Esophagus muscularis mucosa (tissue), 4 donors: ENCODE results near the gene ATP13A2. TPM values are rescaled to one million over a fixed set of nuclear protein-coding genes. Genes with fewer than 3 reads are reported as not detected.

ENCODE experiments used
- DNase-seq: peaks from one replicate; pipeline ENCODE4 v3.0.0-alpha.2; 2017; ENCODE audit errors: extremely low spot score
- H3K27ac ChIP-seq, 4 donors: fragments of 200-600 bp; sonication (generic); replicated peaks in 1 of 4; 1 replicate in 3 of 4; 2 replicates in 1 of 4; pipeline ENCODE4 v1.5.1; 2016 to 2019; ENCODE audit warnings: mild to moderate bottlenecking in 1 of 4
- H3K27me3 ChIP-seq, 4 donors: fragments of 200-600 bp; sonication (generic); one replicate each; pipeline versions ENCODE4 v1.5.1 to v1.6.0; 2016 to 2019
- H3K36me3 ChIP-seq, 4 donors: fragments of 200-600 bp; sonication (generic); one replicate each; pipeline ENCODE4 v1.5.1; 2016 to 2019
- H3K4me1 ChIP-seq, 4 donors: fragments of 200-600 bp; sonication (generic); one replicate each; pipeline ENCODE4 v1.5.1; 2016 to 2019
- H3K4me3 ChIP-seq, 4 donors: fragments of 200-600 bp; sonication (generic); 1 replicate in 2 of 4; 2 replicates in 2 of 4; pipeline ENCODE4 v1.5.1; 2016 to 2019; ENCODE audit warnings: mild to moderate bottlenecking in 4 of 4, moderate library complexity in 1 of 4
- H3K9me3 ChIP-seq, 4 donors: fragments of 200-600 bp; sonication (generic); 1 replicate in 3 of 4; 2 replicates in 1 of 4; pipeline ENCODE4 v1.5.1; 2016 to 2019
- EP300 ChIP-seq: sonication (generic); formaldehyde crosslinking; IDR thresholded peaks from one replicate; pipeline ENCODE4 v1.6.1; 2017; ENCODE audit warnings: antibody characterized with exemption
- POLR2A ChIP-seq: fragments of 450-650 bp; IDR thresholded peaks from one replicate; pipeline ENCODE4 v1.6.1; 2017; ENCODE audit warnings: antibody characterized with exemption, moderate library complexity, mild to moderate bottlenecking, low read depth
- POLR2AphosphoS5 ChIP-seq, 2 donors: sonication (generic); formaldehyde crosslinking; IDR thresholded peaks; one replicate each; pipeline ENCODE4 v1.6.1; 2017; ENCODE audit warnings: antibody characterized with exemption in 2 of 2
- WGBS: methylation state at CpG from one replicate; pipeline ENCODE4 v1.1.5; 2018; 5-methylcytosine and 5-hydroxymethylcytosine counted together
- intact Hi-C: fragments of 100-400 bp; cut with DNase I; formaldehyde crosslinking; loops from one replicate; pipeline ENCODE4 v1.15.1; 2023
- total RNA-seq, 4 donors: library from RNA; depleted of rRNA; stranded (reverse); fragments of >200 nt; gene quantifications; one replicate each; pipeline versions ENCODE4 v1.1.0 to v1.2.1, GENCODE V29; 2016
- TF ChIP-seq, protein P1 (sequence below), 3 experiments: fragments of 200-600 bp in 2 of 3; fragments of 450-650 bp in 1 of 3; sonication (generic) in 2 of 3; IDR thresholded peaks; one replicate each; pipeline ENCODE4 v1.5.1; 2017 to 2019; ENCODE audit warnings: antibody characterized with exemption in 3 of 3, mild to moderate bottlenecking in 2 of 3, moderate library complexity in 1 of 3

The ATP13A2 gene
- total RNA-seq, 4 donors from 2014 or later = 16.1 to 30.8 (median 23.2) TPM

DNA sequence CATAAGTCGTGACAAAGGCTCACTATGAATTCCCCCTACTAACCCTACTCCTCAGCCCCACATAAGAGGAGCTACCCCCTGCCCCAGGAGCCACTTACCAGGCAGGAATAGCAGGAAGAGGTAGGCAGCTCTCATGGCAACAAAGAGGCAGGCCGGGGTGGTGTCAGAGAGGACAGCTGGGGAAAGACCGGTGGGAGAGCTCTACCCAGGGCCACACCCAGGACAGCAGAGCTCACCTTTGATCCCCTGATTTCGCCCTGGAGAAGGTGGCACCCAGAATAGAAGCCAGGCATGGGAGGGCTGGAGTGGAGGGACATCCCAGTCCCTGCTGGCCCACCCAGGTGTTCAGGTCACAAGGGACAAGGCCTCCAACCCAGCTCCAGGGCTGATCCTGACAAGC is 33.6 kb downstream of the ATP13A2 start:
- WGBS = 84% methylated on average over 3 of the region's 4 CpGs

DNA sequence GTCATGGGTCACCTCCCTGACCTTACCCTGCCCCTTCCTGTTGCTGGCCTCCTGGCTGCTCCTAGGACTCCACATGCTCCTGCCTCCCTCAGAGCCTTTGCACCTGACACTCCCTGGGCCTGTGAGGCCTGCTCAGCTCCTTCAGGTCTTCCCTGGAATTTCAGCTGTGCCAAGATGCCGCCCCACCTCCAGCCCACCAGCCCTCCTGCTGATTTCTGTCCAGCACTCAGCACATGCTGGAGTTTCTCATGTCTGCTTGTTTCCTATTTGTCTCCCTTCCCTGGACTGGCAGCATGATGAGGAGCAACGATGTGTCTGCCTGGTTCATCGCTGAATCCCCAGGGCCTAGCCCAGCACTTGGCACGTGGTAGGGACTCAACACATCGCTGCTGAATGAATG is 34.4 kb downstream of the ATP13A2 start:
- TF ChIP-seq, protein P1, sequence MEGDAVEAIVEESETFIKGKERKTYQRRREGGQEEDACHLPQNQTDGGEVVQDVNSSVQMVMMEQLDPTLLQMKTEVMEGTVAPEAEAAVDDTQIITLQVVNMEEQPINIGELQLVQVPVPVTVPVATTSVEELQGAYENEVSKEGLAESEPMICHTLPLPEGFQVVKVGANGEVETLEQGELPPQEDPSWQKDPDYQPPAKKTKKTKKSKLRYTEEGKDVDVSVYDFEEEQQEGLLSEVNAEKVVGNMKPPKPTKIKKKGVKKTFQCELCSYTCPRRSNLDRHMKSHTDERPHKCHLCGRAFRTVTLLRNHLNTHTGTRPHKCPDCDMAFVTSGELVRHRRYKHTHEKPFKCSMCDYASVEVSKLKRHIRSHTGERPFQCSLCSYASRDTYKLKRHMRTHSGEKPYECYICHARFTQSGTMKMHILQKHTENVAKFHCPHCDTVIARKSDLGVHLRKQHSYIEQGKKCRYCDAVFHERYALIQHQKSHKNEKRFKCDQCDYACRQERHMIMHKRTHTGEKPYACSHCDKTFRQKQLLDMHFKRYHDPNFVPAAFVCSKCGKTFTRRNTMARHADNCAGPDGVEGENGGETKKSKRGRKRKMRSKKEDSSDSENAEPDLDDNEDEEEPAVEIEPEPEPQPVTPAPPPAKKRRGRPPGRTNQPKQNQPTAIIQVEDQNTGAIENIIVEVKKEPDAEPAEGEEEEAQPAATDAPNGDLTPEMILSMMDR (IDR thresholded peaks at IDR 0.05) = no peak
- TF ChIP-seq POLR2AphosphoS5 (IDR thresholded peaks at IDR 0.05) (no peak), EP300 (no peak), POLR2A (no peak)
- Histone ChIP-seq H3K27me3 (peaks cover 0 to 27% (median 6%) of the 10 kb centered on the region in 4 donors), H3K9me3 (no peaks in the 10 kb centered on the region), H3K27ac (no peak overlapping the region), H3K4me3 (no peak overlapping the region), H3K36me3 (no peaks in the 10 kb centered on the region), H3K4me1 (peaks cover 14 to 42% (median 34%) of the 10 kb centered on the region in 4 donors)
- DNase-seq = no peak
- intact Hi-C loops = no loop called here
- 90% methylated on average over 5 of the region's 5 CpGs for WGBS

More for the DNA sequence above, 33.6 kb downstream of the ATP13A2 start:
- TF ChIP-seq, protein P1 (IDR thresholded peaks at IDR 0.05) = no peak
- TF ChIP-seq EP300 (no peak), POLR2AphosphoS5 (IDR thresholded peaks at IDR 0.05) (no peak), POLR2A (no peak)
- Histone ChIP-seq H3K36me3 (no peaks in the 10 kb centered on the region), H3K9me3 (no peaks in the 10 kb centered on the region), H3K27me3 (peaks cover 0 to 27% (median 6%) of the 10 kb centered on the region in 4 donors), H3K4me3 (peak overlapping the region in 1 of 4 donors; percentile 58), H3K4me1 (peaks cover 14 to 42% (median 33%) of the 10 kb centered on the region in 4 donors), H3K27ac (peak overlapping the region; percentile 65 to 77 (median 72))
- intact Hi-C loops = no loop called here
- no peak for DNase-seq

GRCh38 chr1:16976966-16977365 is 34.8 kb downstream of the ATP13A2 start:
- Histone ChIP-seq H3K36me3 (no peaks in the 10 kb centered on the region), H3K4me1 (peaks cover 14 to 46% (median 36%) of the 10 kb centered on the region in 4 donors), H3K27me3 (peaks cover 0 to 27% (median 6%) of the 10 kb centered on the region in 4 donors), H3K27ac (no peak overlapping the region), H3K4me3 (no peak overlapping the region), H3K9me3 (no peaks in the 10 kb centered on the region)
- WGBS = 84% methylated on average over 14 of the region's 16 CpGs
- TF ChIP-seq EP300 (no peak), POLR2A (no peak), POLR2AphosphoS5 (IDR thresholded peaks at IDR 0.05) (no peak)
- TF ChIP-seq, protein P1 (IDR thresholded peaks at IDR 0.05) = no peak
- intact Hi-C loops = no loop called here
- no peak for DNase-seq

DNA sequence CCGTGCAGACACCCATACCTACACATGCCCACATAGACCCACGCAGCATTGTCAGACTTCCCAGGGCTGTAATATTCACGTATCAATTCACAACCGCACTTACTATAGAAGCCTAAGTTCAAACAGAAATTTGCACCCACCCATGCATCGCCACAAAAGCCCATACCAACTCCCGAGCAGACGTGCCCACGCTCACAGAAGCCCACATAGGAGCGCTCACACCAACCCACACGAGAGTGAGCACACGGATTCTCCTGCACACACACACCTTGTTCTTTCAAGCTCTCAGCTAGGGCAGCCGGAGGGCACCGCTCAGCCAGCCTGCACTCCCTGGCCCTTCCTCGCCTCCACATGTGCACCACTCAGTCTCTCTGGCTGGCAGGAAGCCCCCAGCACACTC is 35.9 kb downstream of the ATP13A2 start:
- WGBS = 82% methylated on average over 13 of the region's 14 CpGs
- DNase-seq = no peak
- intact Hi-C loops = no loop called here
- H3K4me1 ChIP-seq = peaks cover 14 to 46% (median 39%) of the 10 kb centered on the region in 4 donors
- no peak overlapping the region for H3K27ac ChIP-seq
- H3K27me3 ChIP-seq = peaks cover 0 to 20% (median 6%) of the 10 kb centered on the region in 4 donors
- no peak overlapping the region for H3K4me3 ChIP-seq
- no peaks in the 10 kb centered on the region for H3K9me3 ChIP-seq
- peaks cover 0 to 8% (median under 1%) of the 10 kb centered on the region in 4 donors for H3K36me3 ChIP-seq
- TF ChIP-seq EP300 (no peak), POLR2A (no peak), POLR2AphosphoS5 (IDR thresholded peaks at IDR 0.05) (no peak)
- TF ChIP-seq, protein P1 (IDR thresholded peaks at IDR 0.05) = no peak

DNA sequence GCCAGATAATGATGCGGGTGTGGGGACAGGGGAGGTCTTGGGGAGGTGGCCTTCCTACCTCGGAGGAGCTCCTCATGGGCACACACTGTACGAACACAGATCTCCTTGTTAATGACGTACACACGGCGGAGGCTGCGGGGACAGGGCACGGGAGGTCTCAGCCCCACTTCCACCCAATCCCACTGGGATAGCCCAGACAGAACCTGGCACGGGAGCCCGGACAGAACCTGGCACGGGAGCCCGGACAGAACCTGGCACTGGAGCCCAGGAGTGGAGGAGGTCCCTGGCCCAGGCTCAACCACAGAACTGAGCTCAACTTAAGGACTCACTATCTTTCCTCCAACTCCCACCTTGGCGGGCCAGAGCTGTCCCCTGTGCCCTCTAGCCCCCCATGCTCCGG is 36.5 kb downstream of the ATP13A2 start:
- intact Hi-C loops = no loop called here
- DNase-seq = no peak
- peaks cover 13 to 40% (median 33%) of the 10 kb centered on the region in 4 donors for H3K4me1 ChIP-seq
- peaks cover 0 to 14% (median 5%) of the 10 kb centered on the region in 4 donors for H3K36me3 ChIP-seq
- TF ChIP-seq EP300 (no peak), POLR2A (no peak), POLR2AphosphoS5 (IDR thresholded peaks at IDR 0.05) (no peak)
- TF ChIP-seq, protein P1 (IDR thresholded peaks at IDR 0.05) = no peak
- no peak overlapping the region for H3K4me3 ChIP-seq
- WGBS = 75% methylated on average over 2 of the region's 14 CpGs
- H3K27ac ChIP-seq = no peak overlapping the region
- H3K9me3 ChIP-seq = no peaks in the 10 kb centered on the region
- peaks cover 0 to 14% (median 4%) of the 10 kb centered on the region in 4 donors for H3K27me3 ChIP-seq
